Sigmoid colon (tissue), 4 donors: Measurements from ENCODE around the gene BANP.

Experiments
- CTCF ChIP-seq, 4 experiments: fragments of 450-650 bp in 3 of 4; fragments of 200-600 bp in 1 of 4; IDR thresholded peaks; one replicate each; pipeline ENCODE4 v1.5.1; 2016 to 2019; ENCODE audit warnings: antibody characterized with exemption in 4 of 4, mild to moderate bottlenecking in 3 of 4, moderate library complexity in 2 of 4
- EP300 ChIP-seq, 4 donors: sonication (generic); formaldehyde crosslinking; IDR thresholded peaks; one replicate each; pipeline ENCODE4 v1.6.1; 2017; ENCODE audit warnings: antibody characterized with exemption in 4 of 4
- POLR2A ChIP-seq, 2 donors: fragments of 450-650 bp; IDR thresholded peaks; one replicate each; pipeline ENCODE4 v1.6.1; 2016; ENCODE audit warnings: antibody characterized with exemption in 2 of 2, mild to moderate bottlenecking in 2 of 2, moderate library complexity in 2 of 2
- POLR2AphosphoS5 ChIP-seq, 4 donors: sonication (generic); formaldehyde crosslinking; IDR thresholded peaks; one replicate each; pipeline ENCODE4 v1.6.1; 2017; ENCODE audit warnings: antibody characterized with exemption in 4 of 4

- TF ChIP-seq POLR2AphosphoS5 (IDR thresholded peaks at IDR 0.05) (no peak), EP300 (IDR thresholded peaks at IDR 0.05) (no peak), POLR2A (IDR thresholded peaks at IDR 0.05) (no peak), CTCF (IDR thresholded peaks at IDR 0.05) (no peak)
Measured at GRCh38 chr16:88071908-88072307, 120.7 kb downstream of the BANP start.
